GM19025 (cell line): ENCODE measurements around the gene UNK.
A peak's percentile ranks its signal among the peaks of the same experiment; 100 is the strongest.
"Not testable (repeated sequence)": the region's sequence is repeated elsewhere in the genome, so short reads cannot be mapped to it uniquely, and the experiment has no call there.

Experiments
- ATAC-seq: cut with Tn5 transposase; IDR thresholded peaks from one replicate; pipeline ENCODE4 v1.9.1; 2021; ENCODE audit warnings: mild to moderate bottlenecking, low read depth, moderate library complexity; ENCODE audit not compliant: unreplicated experiment

The UNK gene

GRCh38 chr17:75753514-75754377 is 30.9 kb upstream of the UNK start:
- ATAC-seq: peak; percentile 44

GRCh38 chr17:75754378-75755204 is 30.0 kb upstream of the UNK start:
- ATAC-seq: no peak

- no peak for ATAC-seq
Measured at GRCh38 chr17:75755205-75755901, 29.3 kb upstream of the UNK start.

GRCh38 chr17:75755990-75756389 is 28.6 kb upstream of the UNK start:
- ATAC-seq: no peak

GRCh38 chr17:75756451-75757085 is 28.0 kb upstream of the UNK start:
- ATAC-seq: no peak

GRCh38 chr17:75757086-75757681 is 27.4 kb upstream of the UNK start:
- no peak for ATAC-seq

GRCh38 chr17:75758131-75758905 is 26.3 kb upstream of the UNK start:
- ATAC-seq: no peak

GRCh38 chr17:75759457-75759856 is 25.1 kb upstream of the UNK start:
- ATAC-seq: no peak

- not testable (repeated sequence) for ATAC-seq
Measured at GRCh38 chr17:75759978-75760640, 24.5 kb upstream of the UNK start.

- ATAC-seq: no peak
Measured at GRCh38 chr17:75762513-75763268, 21.9 kb upstream of the UNK start.

GRCh38 chr17:75763269-75763607 is 21.4 kb upstream of the UNK start:
- ATAC-seq: no peak

GRCh38 chr17:75763613-75764416 is 20.8 kb upstream of the UNK start:
- ATAC-seq: no peak

- no peak for ATAC-seq
Measured at GRCh38 chr17:75764417-75764710, 20.2 kb upstream of the UNK start.

GRCh38 chr17:75764711-75765421 is 19.7 kb upstream of the UNK start, which contains the start of gene GALK1:
Gene GALK1, minus strand, starts transcription at chr17:75765192. Its CDS starts 56 bp downstream, at chr17:75765136.
- peak; percentile 68 for ATAC-seq

GRCh38 chr17:75765981-75766380 is 18.6 kb upstream of the UNK start:
- no peak for ATAC-seq

- ATAC-seq: no peak
Measured at GRCh38 chr17:75767881-75768280, 16.7 kb upstream of the UNK start.

GRCh38 chr17:75769536-75769935 is 15.1 kb upstream of the UNK start:
- no peak for ATAC-seq
